ENCODE results near the gene SLC22A5.

The SLC22A5 gene

DNA sequence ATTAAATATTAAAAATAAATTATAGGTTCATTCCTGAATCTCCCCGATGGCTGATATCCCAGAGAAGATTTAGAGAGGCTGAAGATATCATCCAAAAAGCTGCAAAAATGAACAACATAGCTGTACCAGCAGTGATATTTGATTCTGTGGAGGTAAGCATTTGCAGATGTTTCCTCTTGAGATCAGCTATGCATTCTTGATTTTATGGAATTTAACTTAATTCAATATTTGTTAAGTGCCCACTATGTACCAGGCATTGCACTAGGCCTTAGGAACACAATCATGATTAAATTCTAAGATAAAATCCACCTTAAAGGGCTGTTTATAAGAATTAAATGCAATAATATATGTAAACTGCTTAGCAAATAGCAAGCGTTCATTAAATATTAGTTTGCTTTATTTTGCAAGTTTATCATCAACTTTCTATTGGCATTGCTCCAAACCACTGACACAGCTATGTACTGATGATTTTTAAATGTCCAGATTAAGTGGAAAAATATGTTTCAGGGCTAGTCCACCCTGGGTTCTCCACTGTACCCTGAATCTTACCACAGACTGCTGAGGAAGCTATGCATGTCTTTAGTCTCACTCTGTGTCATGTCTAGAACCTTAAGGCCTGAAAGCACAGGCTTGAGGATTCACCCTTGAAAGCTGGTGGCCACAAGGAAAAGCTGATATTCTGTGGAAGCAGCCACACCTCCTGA lies 42.1 kb upstream of the SLC22A5 start:
- TF ChIP-seq, protein P1, sequence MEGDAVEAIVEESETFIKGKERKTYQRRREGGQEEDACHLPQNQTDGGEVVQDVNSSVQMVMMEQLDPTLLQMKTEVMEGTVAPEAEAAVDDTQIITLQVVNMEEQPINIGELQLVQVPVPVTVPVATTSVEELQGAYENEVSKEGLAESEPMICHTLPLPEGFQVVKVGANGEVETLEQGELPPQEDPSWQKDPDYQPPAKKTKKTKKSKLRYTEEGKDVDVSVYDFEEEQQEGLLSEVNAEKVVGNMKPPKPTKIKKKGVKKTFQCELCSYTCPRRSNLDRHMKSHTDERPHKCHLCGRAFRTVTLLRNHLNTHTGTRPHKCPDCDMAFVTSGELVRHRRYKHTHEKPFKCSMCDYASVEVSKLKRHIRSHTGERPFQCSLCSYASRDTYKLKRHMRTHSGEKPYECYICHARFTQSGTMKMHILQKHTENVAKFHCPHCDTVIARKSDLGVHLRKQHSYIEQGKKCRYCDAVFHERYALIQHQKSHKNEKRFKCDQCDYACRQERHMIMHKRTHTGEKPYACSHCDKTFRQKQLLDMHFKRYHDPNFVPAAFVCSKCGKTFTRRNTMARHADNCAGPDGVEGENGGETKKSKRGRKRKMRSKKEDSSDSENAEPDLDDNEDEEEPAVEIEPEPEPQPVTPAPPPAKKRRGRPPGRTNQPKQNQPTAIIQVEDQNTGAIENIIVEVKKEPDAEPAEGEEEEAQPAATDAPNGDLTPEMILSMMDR (IDR thresholded peaks at IDR 0.05; ENCODE audit: low read depth, low read length), result no peak
- Histone ChIP-seq H3K36me3 (no peaks in the 10 kb centered on the region), H3K4me3 (ENCODE audit: low read depth, low read length) (no peak overlapping the region), H3K9me3 (no peaks in the 10 kb centered on the region), H3K27me3 (no peaks in the 10 kb centered on the region), H3K4me1 (no peaks in the 10 kb centered on the region)
- no peak for DNase-seq

DNA sequence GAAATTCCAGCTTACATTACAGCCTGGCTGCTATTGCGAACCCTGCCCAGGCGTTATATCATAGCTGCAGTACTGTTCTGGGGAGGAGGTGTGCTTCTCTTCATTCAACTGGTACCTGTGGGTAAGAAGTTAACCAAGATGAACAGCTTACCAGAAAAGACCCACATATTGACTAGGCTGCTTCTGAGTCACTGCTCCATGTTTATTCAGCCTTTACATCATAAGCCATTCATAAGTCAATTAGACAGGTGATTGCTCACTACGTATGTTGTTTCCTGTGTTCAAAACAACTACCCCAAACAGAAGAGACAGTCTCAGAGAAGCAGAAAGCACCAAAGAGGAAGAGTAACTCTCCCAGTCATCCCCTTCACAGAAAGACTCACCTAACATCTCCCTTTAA lies 34.7 kb upstream of the SLC22A5 start:
- no peak overlapping the region for H3K4me3 ChIP-seq (ENCODE audit: low read depth, low read length)

DNA sequence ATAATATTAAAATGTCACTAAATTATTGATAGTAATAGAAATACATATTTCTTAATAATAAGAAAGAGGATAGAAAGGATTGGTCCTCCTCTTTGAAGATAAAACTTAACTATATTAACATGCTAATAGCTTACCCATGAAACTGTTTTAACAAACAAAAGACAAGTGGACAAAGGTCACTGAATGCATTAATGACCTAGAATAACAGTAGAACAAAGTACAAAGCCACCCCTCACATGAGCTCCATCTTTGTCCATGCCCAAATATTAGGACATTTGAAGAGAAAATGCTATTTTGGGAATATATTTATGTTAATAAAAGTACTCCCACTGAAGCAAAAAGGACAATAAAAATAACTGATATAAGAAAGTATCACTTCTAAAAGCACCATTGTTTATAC lies 34.1 kb upstream of the SLC22A5 start:
- Histone ChIP-seq H3K4me1 (no peaks in the 10 kb centered on the region), H3K27me3 (no peaks in the 10 kb centered on the region), H3K4me3 (ENCODE audit: low read depth, low read length) (no peak overlapping the region), H3K36me3 (no peaks in the 10 kb centered on the region), H3K9me3 (no peaks in the 10 kb centered on the region)
- TF ChIP-seq, protein P1 (IDR thresholded peaks at IDR 0.05; ENCODE audit: low read depth, low read length), result no peak
- DNase-seq, result no peak

More for the DNA sequence above, 34.7 kb upstream of the SLC22A5 start:
- Histone ChIP-seq H3K9me3 (no peaks in the 10 kb centered on the region), H3K36me3 (no peaks in the 10 kb centered on the region), H3K4me1 (no peaks in the 10 kb centered on the region), H3K27me3 (no peaks in the 10 kb centered on the region)
- no peak for DNase-seq
- TF ChIP-seq, protein P1 (IDR thresholded peaks at IDR 0.05; ENCODE audit: low read depth, low read length), result no peak

DNA sequence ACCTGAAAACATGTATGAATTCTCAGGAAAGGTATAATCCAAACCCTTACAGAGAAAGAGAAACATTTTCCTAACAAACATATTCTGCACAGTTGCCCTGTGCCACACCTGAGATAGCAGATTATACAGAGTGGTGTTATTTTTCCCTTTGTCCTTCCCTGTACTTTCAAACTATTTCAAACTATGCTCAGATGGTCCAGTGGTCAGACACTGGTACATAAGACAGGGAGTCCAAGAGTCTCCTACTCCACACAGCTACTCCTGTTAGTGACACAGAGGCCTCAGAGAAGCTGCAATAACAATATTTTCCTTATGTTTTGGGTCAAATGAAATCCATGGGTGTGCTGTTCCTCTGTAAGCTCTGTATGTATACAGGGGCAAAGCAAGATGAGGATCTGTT lies 30.0 kb upstream of the SLC22A5 start:
- no peak for DNase-seq
- Histone ChIP-seq H3K9me3 (no peaks in the 10 kb centered on the region), H3K36me3 (no peaks in the 10 kb centered on the region), H3K27me3 (no peaks in the 10 kb centered on the region), H3K4me1 (no peaks in the 10 kb centered on the region), H3K4me3 (ENCODE audit: low read depth, low read length) (no peak overlapping the region)
- TF ChIP-seq, protein P1 (IDR thresholded peaks at IDR 0.05; ENCODE audit: low read depth, low read length), result no peak

DNA sequence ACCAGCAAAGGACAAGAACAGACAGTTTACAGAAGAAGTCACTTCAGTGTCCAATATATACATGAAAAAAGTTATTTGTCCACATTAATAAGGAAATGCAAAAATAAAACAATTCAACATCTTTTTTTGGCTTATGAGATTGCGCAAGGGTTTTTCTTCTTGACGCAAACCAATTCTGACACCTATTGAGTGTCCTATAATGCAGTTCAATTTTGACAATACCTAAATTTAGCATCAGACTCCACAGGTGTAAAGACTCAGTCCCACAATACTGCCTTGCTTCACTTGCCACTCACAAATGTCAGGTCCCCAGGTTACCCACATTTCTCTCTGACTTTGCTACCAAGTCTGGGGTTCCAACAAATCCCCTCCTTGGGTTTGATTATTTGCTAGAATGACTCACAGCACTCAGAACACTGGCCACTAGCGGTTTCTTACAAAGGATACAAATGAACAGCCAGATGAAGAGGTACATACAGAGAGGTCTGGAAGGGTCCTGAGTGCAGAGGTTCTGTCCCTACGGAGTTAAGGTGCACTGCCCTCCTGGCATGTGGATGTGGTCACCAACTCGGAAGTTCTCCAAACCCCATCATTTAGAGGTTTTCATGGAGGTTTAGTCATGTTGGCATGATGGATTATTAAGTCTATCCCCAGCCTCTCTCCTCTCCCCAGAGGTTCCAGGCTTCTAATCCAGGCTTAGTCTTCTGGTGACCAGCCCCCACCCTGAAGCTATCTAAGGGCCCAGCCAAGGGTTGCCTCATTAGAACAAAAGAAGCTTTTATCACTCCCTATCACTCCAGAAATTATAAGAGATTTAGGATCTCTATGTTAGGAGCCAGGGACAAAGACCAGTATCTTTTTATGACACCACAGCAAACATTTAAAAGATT lies 27.0 kb upstream of the SLC22A5 start:
- no peaks in the 10 kb centered on the region for H3K36me3 ChIP-seq
- DNase-seq, result no peak

More for the DNA sequence above, 27.0 kb upstream of the SLC22A5 start:
- H3K27me3 ChIP-seq, result no peaks in the 10 kb centered on the region
- H3K9me3 ChIP-seq, result no peaks in the 10 kb centered on the region
- no peak overlapping the region for H3K4me3 ChIP-seq (ENCODE audit: low read depth, low read length)
- TF ChIP-seq, protein P1 (IDR thresholded peaks at IDR 0.05; ENCODE audit: low read depth, low read length), result no peak
- no peaks in the 10 kb centered on the region for H3K4me1 ChIP-seq
